ENCODE results near the gene CCDC181.

DNA sequence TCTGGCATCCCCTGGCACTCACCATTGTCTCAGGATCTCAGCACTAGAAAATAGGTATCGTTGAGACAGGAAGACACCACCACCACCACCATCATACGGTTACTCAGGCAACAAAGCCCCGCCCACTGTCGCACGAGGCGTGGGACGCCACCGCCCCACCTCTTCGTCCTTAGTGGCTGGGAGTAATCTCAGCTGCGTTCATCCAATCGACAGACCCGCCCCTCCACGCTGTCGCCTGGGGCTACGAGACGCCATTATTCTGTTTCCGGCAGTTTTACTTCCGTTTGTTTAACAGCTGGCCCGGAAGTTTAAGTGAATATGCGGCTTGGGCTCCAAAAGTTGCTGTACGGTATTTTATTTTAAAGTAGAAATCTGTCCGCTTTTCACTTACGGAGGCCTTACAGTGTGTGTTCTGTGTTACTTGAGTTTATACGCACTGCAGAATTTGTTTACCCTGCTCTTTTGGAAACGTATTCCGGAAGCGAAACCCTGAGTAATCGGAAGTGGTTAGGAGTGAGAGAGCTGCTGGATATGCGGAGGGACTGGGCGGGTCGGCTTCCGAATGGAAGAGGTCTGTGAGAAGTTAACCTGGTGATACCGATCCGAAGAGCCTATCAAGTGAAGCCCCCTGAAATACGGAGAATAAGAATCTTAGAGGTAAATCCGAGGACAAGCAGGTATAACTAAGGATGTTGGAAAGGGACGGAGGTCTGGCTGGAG is 59.4 kb downstream of the CCDC181 start, which contains the start of the genes BLZF1 and NME7:
- TF ChIP-seq, protein P1, sequence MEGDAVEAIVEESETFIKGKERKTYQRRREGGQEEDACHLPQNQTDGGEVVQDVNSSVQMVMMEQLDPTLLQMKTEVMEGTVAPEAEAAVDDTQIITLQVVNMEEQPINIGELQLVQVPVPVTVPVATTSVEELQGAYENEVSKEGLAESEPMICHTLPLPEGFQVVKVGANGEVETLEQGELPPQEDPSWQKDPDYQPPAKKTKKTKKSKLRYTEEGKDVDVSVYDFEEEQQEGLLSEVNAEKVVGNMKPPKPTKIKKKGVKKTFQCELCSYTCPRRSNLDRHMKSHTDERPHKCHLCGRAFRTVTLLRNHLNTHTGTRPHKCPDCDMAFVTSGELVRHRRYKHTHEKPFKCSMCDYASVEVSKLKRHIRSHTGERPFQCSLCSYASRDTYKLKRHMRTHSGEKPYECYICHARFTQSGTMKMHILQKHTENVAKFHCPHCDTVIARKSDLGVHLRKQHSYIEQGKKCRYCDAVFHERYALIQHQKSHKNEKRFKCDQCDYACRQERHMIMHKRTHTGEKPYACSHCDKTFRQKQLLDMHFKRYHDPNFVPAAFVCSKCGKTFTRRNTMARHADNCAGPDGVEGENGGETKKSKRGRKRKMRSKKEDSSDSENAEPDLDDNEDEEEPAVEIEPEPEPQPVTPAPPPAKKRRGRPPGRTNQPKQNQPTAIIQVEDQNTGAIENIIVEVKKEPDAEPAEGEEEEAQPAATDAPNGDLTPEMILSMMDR (IDR thresholded peaks at IDR 0.05) = no peak
- no peak for TF ChIP-seq POLR2A (IDR thresholded peaks at IDR 0.05)

Measured in uterus (tissue), 2 donors.